IgD-negative memory B cell (primary cell): ENCODE measurements around the gene CLDN15. TPM values are rescaled to one million over a fixed set of nuclear protein-coding genes. Genes with fewer than 3 reads are reported as not detected.

Experiments
- polyA plus RNA-seq: library from polyadenylated mRNA; unstranded; fragments of 300-500 nt; fragmentation: Illumina TruSeq; gene quantifications from one replicate; pipeline ENCODE4 v1.2.3, GENCODE V29; 2021

CLDN15 gene
- polyA plus RNA-seq, 1 donor from 2014 or later: 2.2 TPM

Other genes starting within 250 kb of the CLDN15 start
- gene MUC17, start 217.7 kb downstream of the CLDN15 start, polyA plus RNA-seq: not detected
- gene TRIM56, start 152.3 kb downstream of the CLDN15 start, polyA plus RNA-seq: 15.0 TPM
- not detected for gene SERPINE1, start 110.7 kb downstream of the CLDN15 start, polyA plus RNA-seq
- 8.3 TPM for gene AP1S1, start 83.3 kb downstream of the CLDN15 start, polyA plus RNA-seq
- not detected for gene VGF, start 72.2 kb downstream of the CLDN15 start, polyA plus RNA-seq
- gene NAT16, start 57.5 kb downstream of the CLDN15 start, polyA plus RNA-seq: not detected
- not detected for gene MOGAT3, start 36.8 kb downstream of the CLDN15 start, polyA plus RNA-seq
- 16.8 TPM for gene PLOD3, start 20.2 kb downstream of the CLDN15 start, polyA plus RNA-seq
- gene ZNHIT1, start 19.6 kb downstream of the CLDN15 start, polyA plus RNA-seq: 54.4 TPM
- 172 TPM for gene FIS1, start 7.3 kb upstream of the CLDN15 start, polyA plus RNA-seq
- gene IFT22, start 84.0 kb upstream of the CLDN15 start, polyA plus RNA-seq: 5.3 TPM
- gene COL26A1, start 125.1 kb upstream of the CLDN15 start, polyA plus RNA-seq: not detected